Fibroblast of lung (primary cell): ENCODE results near the gene NDUFS7. TPM values are rescaled to one million over a fixed set of nuclear protein-coding genes. Genes with fewer than 3 reads are reported as not detected.

Source experiments
- DNase-seq, 2 donors: peaks; one replicate each; pipeline versions ENCODE4 v3.0.0 to v3.0.0-alpha.2; 2010; ENCODE audit warnings: low read depth in 2 of 2
- H2AFZ ChIP-seq: 2 replicates; pipeline ENCODE4 v1.5.1; 2012; ENCODE audit warnings: low read length, control low read depth, inconsistent platforms
- H3K27ac ChIP-seq: 2 replicates; pipeline ENCODE4 v1.5.1; 2011; ENCODE audit warnings: low read length, control low read depth; ENCODE audit not compliant: insufficient read depth
- H3K27me3 ChIP-seq: 2 replicates; pipeline ENCODE4 v1.5.1; 2011; ENCODE audit warnings: mild to moderate bottlenecking, low read length; ENCODE audit not compliant: control insufficient read depth, insufficient read depth
- H3K36me3 ChIP-seq: 2 replicates; pipeline ENCODE4 v1.5.1; 2011; ENCODE audit warnings: low read length; ENCODE audit not compliant: control insufficient read depth, insufficient read depth
- H3K4me1 ChIP-seq: 2 replicates; pipeline ENCODE4 v1.5.1; 2011; ENCODE audit warnings: low read length; ENCODE audit not compliant: control insufficient read depth, insufficient read depth; ENCODE audit errors: extremely low read depth
- H3K4me2 ChIP-seq: 2 replicates; pipeline ENCODE4 v1.5.1; 2011; ENCODE audit warnings: low read length, control low read depth; ENCODE audit not compliant: insufficient read depth; ENCODE audit errors: extremely low read depth
- H3K4me3 ChIP-seq, 4 experiments: fragments of 200-600 bp in 1 of 4; sonication (generic) in 1 of 4; replicated peaks in 1 of 4; 2 replicates each; pipeline ENCODE4 v1.5.1; 2011 to 2016; ENCODE audit warnings: low read length in 4 of 4, low read depth in 3 of 4, mild to moderate bottlenecking in 3 of 4, control low read depth in 2 of 4, inconsistent platforms in 1 of 4, mixed read lengths in 1 of 4; ENCODE audit not compliant: insufficient read depth in 1 of 4; ENCODE audit errors: control extremely low read depth in 1 of 4
- H3K79me2 ChIP-seq: 2 replicates; pipeline ENCODE4 v1.5.1; 2012; ENCODE audit warnings: mild to moderate bottlenecking, low read length, inconsistent platforms; ENCODE audit not compliant: control insufficient read depth, insufficient read depth
- H3K9ac ChIP-seq: 2 replicates; pipeline ENCODE4 v1.5.1; 2011; ENCODE audit warnings: mild to moderate bottlenecking, low read length, control low read depth; ENCODE audit not compliant: insufficient read depth
- H3K9me3 ChIP-seq: 2 replicates; pipeline ENCODE4 v1.5.1; 2012; ENCODE audit warnings: low read depth, low read length; ENCODE audit not compliant: control insufficient read depth, insufficient read depth
- H4K20me1 ChIP-seq: 2 replicates; pipeline ENCODE4 v1.5.1; 2011; ENCODE audit warnings: low read length; ENCODE audit not compliant: control insufficient read depth, insufficient read depth; ENCODE audit errors: extremely low read depth
- EZH2 ChIP-seq: IDR thresholded peaks from 2 replicates; pipeline ENCODE4 v1.5.1; 2012; ENCODE audit warnings: low read length, control low read depth, mild to moderate bottlenecking; ENCODE audit errors: missing control alignments
- polyA plus RNA-seq, 2 donors: library from polyadenylated mRNA; depleted of rRNA in 1 of 2; stranded (reverse) in 1 of 2; unstranded in 1 of 2; fragments of >200 nt; gene quantifications; 2 replicates each; pipeline ENCODE4 v1.2.1, GENCODE V29; 2011 to 2012; ENCODE audit warnings: missing spikeins in 1 of 2
- total RNA-seq: library from RNA; depleted of rRNA; stranded (reverse); fragments of >200 nt; gene quantifications from 2 replicates; pipeline ENCODE4 v1.2.1, GENCODE V29; 2014
- TF ChIP-seq, protein P1 (sequence below), 2 donors: IDR thresholded peaks in 1 of 2; conservative IDR thresholded peaks in 1 of 2; 1 replicate in 1 of 2; 2 replicates in 1 of 2; pipeline ENCODE4 v1.5.1; 2011 to 2012; ENCODE audit warnings: low read length in 2 of 2, control low read depth in 1 of 2, inconsistent platforms in 1 of 2, low read depth in 1 of 2, mild to moderate bottlenecking in 1 of 2

NDUFS7 gene
- total and polyA plus RNA-seq, 2 donors (not counting 1 experiment from before 2014, with no cell fraction given): 29.6 to 71.2 TPM

DNA sequence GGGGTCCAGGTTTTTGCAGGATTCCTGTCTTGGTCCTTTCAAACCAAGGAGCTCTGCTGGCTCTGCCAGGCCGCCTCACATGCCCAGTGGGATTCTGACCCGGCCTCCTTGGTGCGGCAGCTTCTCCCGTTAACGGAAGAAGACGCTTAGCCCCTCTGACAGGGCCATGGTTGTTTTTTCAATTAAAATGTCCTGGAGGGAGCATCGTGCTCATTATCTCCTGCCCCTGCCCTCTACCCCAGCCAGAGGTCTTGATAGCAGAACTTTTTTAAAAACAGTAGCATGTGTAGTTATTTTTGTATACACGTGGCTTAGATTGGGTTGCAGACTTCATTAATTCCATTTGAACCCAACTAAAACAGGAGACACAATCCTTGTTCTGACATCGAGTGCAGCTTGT is 43.0 kb downstream of the NDUFS7 start:
- H3K4me2 ChIP-seq: no peak overlapping the region
- no peaks in the 10 kb centered on the region for H4K20me1 ChIP-seq
- H3K4me3 ChIP-seq: no peak overlapping the region
- H3K27me3 ChIP-seq: no peaks in the 10 kb centered on the region
- no peak overlapping the region for H3K27ac ChIP-seq
- no peak for TF ChIP-seq EZH2
- TF ChIP-seq, protein P1, sequence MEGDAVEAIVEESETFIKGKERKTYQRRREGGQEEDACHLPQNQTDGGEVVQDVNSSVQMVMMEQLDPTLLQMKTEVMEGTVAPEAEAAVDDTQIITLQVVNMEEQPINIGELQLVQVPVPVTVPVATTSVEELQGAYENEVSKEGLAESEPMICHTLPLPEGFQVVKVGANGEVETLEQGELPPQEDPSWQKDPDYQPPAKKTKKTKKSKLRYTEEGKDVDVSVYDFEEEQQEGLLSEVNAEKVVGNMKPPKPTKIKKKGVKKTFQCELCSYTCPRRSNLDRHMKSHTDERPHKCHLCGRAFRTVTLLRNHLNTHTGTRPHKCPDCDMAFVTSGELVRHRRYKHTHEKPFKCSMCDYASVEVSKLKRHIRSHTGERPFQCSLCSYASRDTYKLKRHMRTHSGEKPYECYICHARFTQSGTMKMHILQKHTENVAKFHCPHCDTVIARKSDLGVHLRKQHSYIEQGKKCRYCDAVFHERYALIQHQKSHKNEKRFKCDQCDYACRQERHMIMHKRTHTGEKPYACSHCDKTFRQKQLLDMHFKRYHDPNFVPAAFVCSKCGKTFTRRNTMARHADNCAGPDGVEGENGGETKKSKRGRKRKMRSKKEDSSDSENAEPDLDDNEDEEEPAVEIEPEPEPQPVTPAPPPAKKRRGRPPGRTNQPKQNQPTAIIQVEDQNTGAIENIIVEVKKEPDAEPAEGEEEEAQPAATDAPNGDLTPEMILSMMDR (conservative IDR thresholded peaks at IDR 0.05 in 1 of 2, IDR thresholded peaks at IDR 0.05 in 1 of 2; ENCODE audit: low read depth in 1 of 2, low read length in 2 of 2): no peak
- no peak for DNase-seq
- peaks cover 44% of the 10 kb centered on the region for H3K36me3 ChIP-seq
- peaks cover 30% of the 10 kb centered on the region for H3K79me2 ChIP-seq
- H3K9ac ChIP-seq: no peak overlapping the region
- H2AFZ ChIP-seq: no peak overlapping the region
- no peaks in the 10 kb centered on the region for H3K9me3 ChIP-seq
- H3K4me1 ChIP-seq: no peaks in the 10 kb centered on the region

DNA sequence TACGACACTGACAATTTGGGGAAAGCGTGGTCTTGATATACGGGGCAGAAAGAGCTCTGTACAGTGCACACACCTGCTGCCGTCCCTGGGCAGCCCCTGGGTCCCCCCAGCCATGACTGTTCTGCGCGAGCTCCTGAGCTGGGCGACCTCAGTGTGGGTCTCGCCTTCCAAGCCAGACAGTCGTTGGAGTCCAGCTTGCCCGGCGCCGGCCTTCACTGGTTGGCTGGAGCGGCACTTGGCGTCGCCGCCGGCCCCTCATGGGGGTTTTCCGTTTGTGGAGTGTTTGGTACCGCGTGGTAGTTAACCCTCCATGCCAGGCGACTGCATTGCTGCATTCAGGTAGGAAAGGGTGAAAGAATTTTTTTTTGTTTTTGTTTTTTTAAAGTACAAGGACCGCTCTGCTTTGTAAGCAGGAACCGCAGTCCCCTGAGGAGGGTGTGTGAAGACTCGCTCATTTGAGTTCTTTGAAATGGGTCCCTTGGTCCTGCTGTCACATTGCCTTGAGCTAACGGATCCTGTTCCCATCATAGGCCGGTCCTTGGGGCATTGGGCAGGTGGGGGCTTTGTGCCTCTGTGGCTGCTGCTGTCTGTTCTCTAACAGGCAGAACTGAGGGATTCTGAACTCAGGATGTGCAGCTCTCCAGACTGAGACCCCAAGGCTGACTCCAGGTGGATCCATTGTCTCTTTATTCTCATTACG is 43.7 kb downstream of the NDUFS7 start:
- no peak for TF ChIP-seq EZH2
- TF ChIP-seq, protein P1 (conservative IDR thresholded peaks at IDR 0.05 in 1 of 2, IDR thresholded peaks at IDR 0.05 in 1 of 2; ENCODE audit: low read depth in 1 of 2, low read length in 2 of 2): no peak
- Histone ChIP-seq H3K9ac (no peak overlapping the region), H3K27me3 (no peaks in the 10 kb centered on the region), H3K79me2 (peaks cover 23% of the 10 kb centered on the region), H4K20me1 (no peaks in the 10 kb centered on the region), H3K36me3 (peaks cover 43% of the 10 kb centered on the region), H2AFZ (no peak overlapping the region), H3K27ac (no peak overlapping the region), H3K9me3 (no peaks in the 10 kb centered on the region), H3K4me3 (no peak overlapping the region), H3K4me2 (no peak overlapping the region), H3K4me1 (no peaks in the 10 kb centered on the region)
- no peak for DNase-seq

DNA sequence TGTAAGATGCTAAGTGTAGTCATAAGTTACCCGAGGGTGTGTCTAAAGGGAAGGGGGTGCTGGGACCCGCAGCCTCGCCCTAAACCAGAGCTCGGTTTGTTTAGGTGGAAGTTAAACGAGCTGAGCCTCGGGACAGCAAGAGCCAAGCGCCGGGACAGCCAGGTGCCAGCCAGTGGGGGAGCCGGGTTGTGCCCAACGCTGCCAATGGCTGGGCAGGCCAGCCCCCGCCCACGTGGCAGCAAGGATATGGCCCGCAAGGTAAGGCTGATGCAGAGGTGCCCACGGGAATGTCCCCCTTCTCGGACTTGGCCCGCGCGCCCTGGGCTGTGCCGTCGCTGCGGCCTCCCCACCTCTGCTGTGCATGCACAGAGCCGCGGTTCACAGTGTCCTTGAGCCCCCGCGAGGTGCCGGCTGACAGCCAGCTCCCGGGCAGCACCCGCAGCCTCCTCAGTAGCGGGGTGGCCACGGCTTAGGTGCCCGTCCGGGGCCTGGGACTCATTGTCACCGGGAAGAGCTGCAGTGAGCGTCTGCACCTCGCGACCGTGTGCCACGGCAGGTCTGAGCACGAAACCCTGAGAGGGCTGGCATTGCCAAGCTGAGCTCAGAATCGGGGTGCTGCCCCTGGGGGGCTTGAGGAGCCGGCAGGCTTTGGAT is 45.2 kb downstream of the NDUFS7 start:
- Histone ChIP-seq H3K27ac (no peak overlapping the region), H3K27me3 (no peaks in the 10 kb centered on the region), H3K79me2 (peaks cover 13% of the 10 kb centered on the region), H3K4me3 (no peak overlapping the region), H2AFZ (no peak overlapping the region), H4K20me1 (no peaks in the 10 kb centered on the region), H3K9me3 (no peaks in the 10 kb centered on the region), H3K4me2 (no peak overlapping the region), H3K9ac (no peak overlapping the region), H3K36me3 (peaks cover 43% of the 10 kb centered on the region), H3K4me1 (no peaks in the 10 kb centered on the region)
- no peak for DNase-seq
- TF ChIP-seq, protein P1 (conservative IDR thresholded peaks at IDR 0.05 in 1 of 2, IDR thresholded peaks at IDR 0.05 in 1 of 2; ENCODE audit: low read depth in 1 of 2, low read length in 2 of 2): no peak
- no peak for TF ChIP-seq EZH2
